OCI-M2 (cell line): Measurements from ENCODE around the gene TMEM209.
"Not testable (repeated sequence)": the region's sequence is repeated elsewhere in the genome, so short reads cannot be mapped to it uniquely, and the experiment has no call there.

Source experiments
- DNase-seq: peaks from one replicate; lab custom pipeline; 2025; ENCODE audit not compliant: unreplicated experiment; lab: John Stamatoyannopoulos, UW

Gene TMEM209

GRCh38 chr7:130174237-130174959, 30.8 kb downstream of the TMEM209 start:
- DNase-seq = no peak

GRCh38 chr7:130162196-130162595, 43.0 kb downstream of the TMEM209 start:
- DNase-seq = no peak

- DNase-seq = no peak
Observed at GRCh38 chr7:130160455-130160854, 44.8 kb downstream of the TMEM209 start.

- no peak for DNase-seq
Observed at GRCh38 chr7:130160023-130160422, 45.2 kb downstream of the TMEM209 start.

GRCh38 chr7:130157700-130158099, 47.5 kb downstream of the TMEM209 start:
- DNase-seq = no peak

- DNase-seq = no peak
Observed at GRCh38 chr7:130156140-130156539, 49.1 kb downstream of the TMEM209 start.

GRCh38 chr7:130154501-130155317, 50.5 kb downstream of the TMEM209 start:
- DNase-seq = no peak

GRCh38 chr7:130154131-130154500, 51.1 kb downstream of the TMEM209 start:
- no peak for DNase-seq

- DNase-seq = no peak
Observed at GRCh38 chr7:130153211-130153908, 51.8 kb downstream of the TMEM209 start.

- DNase-seq = no peak
Observed at GRCh38 chr7:130152493-130153210, 52.6 kb downstream of the TMEM209 start.

GRCh38 chr7:130151591-130152492, 53.4 kb downstream of the TMEM209 start:
- no peak for DNase-seq

- no peak for DNase-seq
Observed at GRCh38 chr7:130150587-130150986, 54.6 kb downstream of the TMEM209 start.

- no peak for DNase-seq
Observed at GRCh38 chr7:130149281-130150139, 55.7 kb downstream of the TMEM209 start.

GRCh38 chr7:130148561-130148960, 56.6 kb downstream of the TMEM209 start:
- DNase-seq = no peak

- no peak for DNase-seq
Observed at GRCh38 chr7:130147710-130148325, 57.4 kb downstream of the TMEM209 start.

- DNase-seq = no peak
Observed at GRCh38 chr7:130146693-130147405, 58.4 kb downstream of the TMEM209 start.

GRCh38 chr7:130146142-130146541, 59.1 kb downstream of the TMEM209 start:
- not testable (repeated sequence) for DNase-seq
